NCI-H2196 treated with DMSO at 0.1 percent for 48 hours (cell line): ENCODE data around the gene DCLRE1C.
"Not testable (repeated sequence)": the region's sequence is repeated elsewhere in the genome, so short reads cannot be mapped to it uniquely, and the experiment has no call there.

Experiments
- DNase-seq: peaks from one replicate; lab custom pipeline; 2025; ENCODE audit not compliant: unreplicated experiment; lab: John Stamatoyannopoulos, UW

The DCLRE1C gene

GRCh38 chr10:14947268-14947667 is 6.6 kb downstream of the DCLRE1C start:
- DNase-seq = no peak

GRCh38 chr10:14945108-14945507 is 8.8 kb downstream of the DCLRE1C start:
- no peak for DNase-seq

- not testable (repeated sequence) for DNase-seq
These were observed 11.0 kb downstream of the DCLRE1C start for GRCh38 chr10:14942950-14943338.

- not testable (repeated sequence) for DNase-seq
These were observed 11.5 kb downstream of the DCLRE1C start for GRCh38 chr10:14942147-14942949.

- not testable (repeated sequence) for DNase-seq
These were observed 14.9 kb downstream of the DCLRE1C start for GRCh38 chr10:14938971-14939370.

- no peak for DNase-seq
These were observed 17.3 kb downstream of the DCLRE1C start for GRCh38 chr10:14936584-14936983.

- no peak for DNase-seq
These were observed 23.3 kb downstream of the DCLRE1C start for GRCh38 chr10:14930610-14931009.

GRCh38 chr10:14926722-14927416 is 27.0 kb downstream of the DCLRE1C start:
- no peak for DNase-seq

- DNase-seq = peak; percentile 9
These were observed 27.8 kb downstream of the DCLRE1C start for GRCh38 chr10:14926061-14926470.

- no peak for DNase-seq
These were observed 28.6 kb downstream of the DCLRE1C start for GRCh38 chr10:14925268-14925667.

GRCh38 chr10:14924013-14924412 is 29.9 kb downstream of the DCLRE1C start:
- DNase-seq = no peak

GRCh38 chr10:14918964-14919363 is 34.9 kb downstream of the DCLRE1C start:
- DNase-seq = no peak

- no peak for DNase-seq
These were observed 36.1 kb downstream of the DCLRE1C start for GRCh38 chr10:14917827-14918226.

- no peak for DNase-seq
These were observed 37.3 kb downstream of the DCLRE1C start for GRCh38 chr10:14916600-14916999.

- no peak for DNase-seq
These were observed 42.1 kb downstream of the DCLRE1C start for GRCh38 chr10:14911801-14912200.

- no peak for DNase-seq
These were observed 42.9 kb downstream of the DCLRE1C start for GRCh38 chr10:14910953-14911352.

GRCh38 chr10:14909101-14909500 is 44.8 kb downstream of the DCLRE1C start:
- no peak for DNase-seq

GRCh38 chr10:14907591-14907990 is 46.3 kb downstream of the DCLRE1C start:
- not testable (repeated sequence) for DNase-seq

GRCh38 chr10:14906765-14907164 is 47.1 kb downstream of the DCLRE1C start:
- no peak for DNase-seq

- DNase-seq = no peak
These were observed 48.0 kb downstream of the DCLRE1C start for GRCh38 chr10:14905890-14906289.

- DNase-seq = no peak
These were observed 49.0 kb downstream of the DCLRE1C start for GRCh38 chr10:14904864-14905263.

GRCh38 chr10:14904316-14904732 is 49.6 kb downstream of the DCLRE1C start:
- no peak for DNase-seq
